Coronary artery (tissue), 2 donors: ENCODE measurements around the gene ARID1B.

Source experiments
- DNase-seq: peaks from one replicate; pipeline ENCODE4 v3.0.0-alpha.2; 2017; ENCODE audit warnings: low spot score
- H3K27ac ChIP-seq, 2 donors: fragments of 200-600 bp; sonication (generic); one replicate each; pipeline ENCODE4 v1.5.1; 2016 to 2019
- H3K4me3 ChIP-seq: fragments of 200-600 bp; sonication (generic); 2 replicates; pipeline ENCODE4 v1.5.1; 2016; ENCODE audit warnings: mild to moderate bottlenecking, moderate library complexity
- TF ChIP-seq, protein P1 (sequence below): fragments of 200-600 bp; sonication (generic); IDR thresholded peaks from one replicate; pipeline ENCODE4 v1.5.1; 2019; ENCODE audit warnings: antibody characterized with exemption

ARID1B gene

DNA sequence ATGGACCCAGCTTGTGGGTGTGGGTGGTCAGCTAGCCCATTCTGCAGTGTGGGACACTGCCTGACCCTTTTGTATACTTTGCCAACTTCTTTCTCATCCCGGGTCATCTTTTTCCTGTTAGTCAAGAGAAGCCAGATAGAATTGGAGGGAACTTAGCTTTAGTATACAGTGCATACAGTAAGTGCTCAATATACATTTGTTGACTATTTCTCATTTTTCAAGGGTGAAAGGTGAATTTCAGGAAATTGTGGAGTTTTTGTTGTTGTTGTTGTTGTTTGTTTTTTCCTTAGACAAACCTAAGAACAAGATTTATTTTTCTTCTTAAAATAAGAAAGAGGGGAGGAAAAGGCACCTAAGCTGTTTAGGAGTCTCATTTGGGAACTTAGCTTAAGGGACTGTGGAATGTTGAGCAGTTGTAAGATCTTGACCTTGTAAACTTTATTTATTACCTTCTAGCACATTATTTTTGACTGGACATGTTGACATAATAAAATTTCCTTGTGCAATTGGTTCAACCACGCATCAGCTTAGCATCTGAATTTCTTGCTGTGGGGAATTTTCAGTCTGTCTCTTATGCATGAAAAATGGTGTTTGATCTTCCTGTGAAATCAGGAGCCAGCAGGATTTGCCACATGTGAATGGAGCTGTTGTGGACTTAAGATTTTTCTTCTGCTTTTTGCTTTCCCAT, 113.6 kb downstream of the ARID1B start:
- TF ChIP-seq, protein P1, sequence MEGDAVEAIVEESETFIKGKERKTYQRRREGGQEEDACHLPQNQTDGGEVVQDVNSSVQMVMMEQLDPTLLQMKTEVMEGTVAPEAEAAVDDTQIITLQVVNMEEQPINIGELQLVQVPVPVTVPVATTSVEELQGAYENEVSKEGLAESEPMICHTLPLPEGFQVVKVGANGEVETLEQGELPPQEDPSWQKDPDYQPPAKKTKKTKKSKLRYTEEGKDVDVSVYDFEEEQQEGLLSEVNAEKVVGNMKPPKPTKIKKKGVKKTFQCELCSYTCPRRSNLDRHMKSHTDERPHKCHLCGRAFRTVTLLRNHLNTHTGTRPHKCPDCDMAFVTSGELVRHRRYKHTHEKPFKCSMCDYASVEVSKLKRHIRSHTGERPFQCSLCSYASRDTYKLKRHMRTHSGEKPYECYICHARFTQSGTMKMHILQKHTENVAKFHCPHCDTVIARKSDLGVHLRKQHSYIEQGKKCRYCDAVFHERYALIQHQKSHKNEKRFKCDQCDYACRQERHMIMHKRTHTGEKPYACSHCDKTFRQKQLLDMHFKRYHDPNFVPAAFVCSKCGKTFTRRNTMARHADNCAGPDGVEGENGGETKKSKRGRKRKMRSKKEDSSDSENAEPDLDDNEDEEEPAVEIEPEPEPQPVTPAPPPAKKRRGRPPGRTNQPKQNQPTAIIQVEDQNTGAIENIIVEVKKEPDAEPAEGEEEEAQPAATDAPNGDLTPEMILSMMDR: no peak
- no peak overlapping the region for H3K4me3 ChIP-seq
- no peak overlapping the region for H3K27ac ChIP-seq
- DNase-seq: no peak

DNA sequence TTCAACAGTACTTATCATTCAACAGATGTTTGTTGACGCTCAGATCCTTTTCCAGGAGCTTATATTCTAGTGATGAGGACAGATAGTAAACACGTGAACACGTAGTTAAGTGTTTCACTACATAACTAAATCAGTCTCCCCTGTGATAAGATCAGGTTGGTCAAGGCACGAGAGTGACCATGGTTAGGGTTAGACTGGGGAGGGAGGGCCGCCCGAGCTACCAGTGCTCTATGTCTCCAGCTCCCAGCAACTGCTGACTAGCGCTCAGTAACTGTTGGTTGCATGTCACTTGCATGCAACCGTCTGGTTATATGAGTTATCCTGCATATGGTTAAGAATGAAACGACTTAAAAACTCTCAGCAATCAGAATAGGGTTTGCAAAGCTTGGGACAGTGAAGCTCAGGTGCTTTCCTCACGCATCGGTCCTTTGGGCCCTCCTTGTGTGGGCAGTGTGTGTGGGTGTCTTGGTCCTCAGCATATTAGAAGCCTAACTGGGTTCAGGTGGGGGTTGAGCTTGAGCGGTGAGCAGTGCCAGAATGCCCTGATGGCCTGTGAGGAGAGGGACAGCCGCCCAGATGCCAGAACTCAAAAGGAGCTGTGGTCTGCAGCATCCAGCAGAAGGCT, 120.8 kb downstream of the ARID1B start:
- no peak overlapping the region for H3K4me3 ChIP-seq
- TF ChIP-seq, protein P1: no peak
- DNase-seq: no peak
- no peak overlapping the region for H3K27ac ChIP-seq

DNA sequence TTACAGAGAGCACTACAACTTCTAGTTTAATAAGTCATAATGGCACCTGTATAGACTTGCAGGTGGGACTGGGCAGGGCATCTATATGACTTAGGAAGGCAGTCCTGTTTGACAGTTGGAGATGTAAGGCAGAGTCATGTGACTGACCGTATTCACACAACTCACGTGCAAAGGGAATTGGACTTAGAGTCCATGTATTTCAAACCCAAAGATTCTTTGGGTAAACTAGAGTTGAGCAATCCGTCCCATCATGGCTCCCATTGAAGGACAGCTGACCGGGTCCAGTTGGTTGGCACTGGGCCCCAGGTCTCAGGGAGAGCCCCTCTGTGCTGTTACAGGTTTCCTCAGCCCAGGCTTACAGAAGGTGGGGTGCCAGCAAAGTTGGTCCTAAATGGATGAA, 121.9 kb downstream of the ARID1B start:
- TF ChIP-seq, protein P1: no peak
- Histone ChIP-seq H3K4me3 (no peak overlapping the region), H3K27ac (no peak overlapping the region)
- DNase-seq: no peak

DNA sequence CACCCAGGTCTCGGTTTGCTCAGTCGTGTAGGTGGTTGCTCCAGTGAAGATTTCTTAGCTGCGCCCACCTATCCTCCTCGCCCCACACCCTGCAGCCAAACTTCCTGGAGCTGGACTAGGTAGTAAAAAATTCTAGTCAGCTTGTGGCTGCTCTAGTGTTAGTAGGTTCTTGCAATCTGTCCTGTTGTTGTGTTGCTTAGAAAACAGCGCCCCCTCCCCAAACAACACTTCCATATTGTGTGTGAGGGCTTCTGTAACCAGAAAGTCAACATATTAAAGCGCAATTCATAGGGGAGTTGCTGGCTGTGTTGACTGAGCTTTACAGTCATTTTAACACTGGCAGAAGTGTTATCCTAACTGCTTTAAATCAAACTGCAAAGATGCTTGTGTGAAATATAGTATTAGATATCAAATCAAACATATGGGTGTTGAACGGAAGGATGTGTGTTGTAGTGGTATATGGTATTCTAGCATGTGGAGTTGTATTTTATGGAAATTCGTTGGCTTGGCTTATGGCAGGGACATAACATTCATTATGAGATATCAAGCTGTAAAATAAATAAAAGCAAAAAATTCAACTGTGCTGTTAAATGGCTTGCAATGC, 122.5 kb downstream of the ARID1B start:
- no peak overlapping the region for H3K4me3 ChIP-seq
- TF ChIP-seq, protein P1: no peak
- DNase-seq: no peak
- no peak overlapping the region for H3K27ac ChIP-seq

DNA sequence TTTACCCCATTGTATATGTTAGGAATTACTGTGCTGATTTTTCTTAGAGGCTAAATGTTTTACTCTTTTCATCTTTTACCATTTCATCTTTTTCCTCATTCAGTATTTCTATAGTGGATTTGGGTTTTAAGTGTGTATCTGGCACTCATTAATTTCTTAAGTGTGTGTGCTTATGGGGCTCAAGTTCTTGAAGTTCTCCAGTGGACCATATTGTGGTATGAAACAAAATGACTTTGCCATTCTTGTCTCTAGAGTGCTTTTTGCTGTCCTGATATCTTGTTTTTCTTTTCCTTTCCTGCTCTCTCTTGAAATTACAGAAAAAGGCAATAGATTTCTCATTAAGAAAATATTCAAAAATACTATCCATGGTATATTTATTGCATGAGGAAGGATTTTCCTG, 123.1 kb downstream of the ARID1B start:
- no peak overlapping the region for H3K27ac ChIP-seq
- DNase-seq: no peak
- H3K4me3 ChIP-seq: no peak overlapping the region
- TF ChIP-seq, protein P1: no peak

DNA sequence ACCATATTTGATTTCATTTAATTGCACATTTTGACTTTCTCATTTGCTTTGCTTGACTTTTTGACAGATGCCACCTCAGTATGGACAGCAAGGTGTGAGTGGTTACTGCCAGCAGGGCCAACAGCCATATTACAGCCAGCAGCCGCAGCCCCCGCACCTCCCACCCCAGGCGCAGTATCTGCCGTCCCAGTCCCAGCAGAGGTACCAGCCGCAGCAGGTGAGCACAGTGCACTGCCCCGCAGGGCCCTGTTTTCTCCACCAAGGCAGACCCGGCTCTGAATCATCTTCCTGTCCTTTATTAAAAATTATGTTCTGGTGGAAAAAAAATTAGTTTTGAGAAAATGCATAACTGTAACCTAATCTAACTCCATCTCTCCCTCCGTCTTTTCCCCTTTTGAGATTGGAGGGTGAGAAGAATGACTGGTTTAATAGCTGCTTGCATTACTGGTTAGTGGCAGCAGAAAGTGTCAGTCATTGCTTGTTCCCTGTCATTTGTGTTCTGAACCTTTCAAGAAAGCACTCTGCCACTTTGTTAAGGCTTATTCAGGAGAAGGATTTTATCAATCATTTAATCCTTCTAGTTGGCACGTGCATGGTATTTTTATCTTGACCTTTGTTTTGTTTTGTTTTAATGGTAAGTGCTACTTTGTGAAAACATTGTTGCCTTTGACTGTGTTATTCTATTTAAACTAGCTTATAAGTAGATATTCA, 124.3 kb downstream of the ARID1B start:
- Histone ChIP-seq H3K27ac (no peak overlapping the region), H3K4me3 (no peak overlapping the region)
- TF ChIP-seq, protein P1: no peak
- no peak for DNase-seq
